ENCODE measurements around the gene ZRANB1. TPM values are rescaled to one million over a fixed set of nuclear protein-coding genes. Genes with fewer than 3 reads are reported as not detected.

Gene ZRANB1
- 15.5 and 17.2 TPM in 2 replicates for total RNA-seq (2014; rRNA removed; shearing (Covaris generic))

GRCh38 chr10:124941823-124942222 lies at the start of gene ZRANB1:
ZRANB1 (plus strand) TSS chr10:124942123; CDS start chr10:124942494, 371 bp downstream.

Small RNA genes within 50 kb of the gene (small RNA-seq; reads per million reads assigned to genes)
- not detected for gene MIR4296

Other genes starting within 250 kb of the ZRANB1 start
- 11.1 and 14.4 TPM in 2 replicates for gene FAM53B, start 197.7 kb upstream of the ZRANB1 start, total RNA-seq (2014; rRNA removed; shearing (Covaris generic))
- 22.6 and 28.7 TPM in 2 replicates for gene EEF1AKMT2, start 150.2 kb upstream of the ZRANB1 start, total RNA-seq (2014; rRNA removed; shearing (Covaris generic))
- 13.5 and 14.6 TPM in 2 replicates for gene ABRAXAS2, start 140.3 kb upstream of the ZRANB1 start, total RNA-seq (2014; rRNA removed; shearing (Covaris generic))
- gene CTBP2, start 218.4 kb downstream of the ZRANB1 start, total RNA-seq (2014; rRNA removed; shearing (Covaris generic)) = 91.5 and 94.7 TPM in 2 replicates

All from A375 (cell line).